ENCODE results near the gene MAN1A1. TPM values are rescaled to one million over a fixed set of nuclear protein-coding genes. Genes with fewer than 3 reads are reported as not detected.
A peak's percentile ranks its signal among the peaks of the same experiment; 100 is the strongest.

The MAN1A1 gene
- polyA plus RNA-seq, 3 donors = 11.0 to 20.4 (median 16.1) TPM

GRCh38 chr6:119311514-119312142 lies 37.9 kb downstream of the MAN1A1 start:
- Mint-ChIP-seq H3K27me3 (ENCODE audit: low read depth in 3 of 3) (peaks cover 0 to 2% (median 1%) of the 10 kb centered on the region in 3 donors), H3K4me1 (peaks cover 69% of the 10 kb centered on the region), H3K9me3 (no peaks in the 10 kb centered on the region), H3K36me3 (peaks cover 3 to 9% of the 10 kb centered on the region in 2 donors), H3K27ac (peak overlapping the region in 4 of 7 donors; percentile 14 to 96 (median 45)), H3K4me3 (peak overlapping the region in 1 of 2 donors; percentile 13)
- Histone ChIP-seq H3K4me3 (replicated peaks in 1 of 3; ENCODE audit: low read depth in 2 of 3, low read length in 3 of 3) (no peak overlapping the region), H3K4me2 (replicated peaks; ENCODE audit: extremely low read depth, low read length, poor library complexity, severe bottlenecking) (no peak overlapping the region), H3K9ac (ENCODE audit: insufficient read depth, low read length, poor library complexity, severe bottlenecking) (no peak overlapping the region), H3K36me3 (replicated peaks in 1 of 2; ENCODE audit: control insufficient read depth in 1 of 2, insufficient read depth in 2 of 2, low read length in 2 of 2) (peaks cover 0 to 2% of the 10 kb centered on the region in 2 donors), H2AFZ (ENCODE audit: insufficient read depth, low read depth, low read length, poor library complexity, severe bottlenecking) (no peak overlapping the region), H3K79me2 (ENCODE audit: insufficient read depth, low read length) (peaks cover 40% of the 10 kb centered on the region), H3K27ac (ENCODE audit: low read depth in 1 of 2, low read length in 2 of 2) (no peak overlapping the region), H3K27me3 (ENCODE audit: control insufficient read depth in 2 of 2, insufficient read depth in 2 of 2, low read length in 2 of 2) (no peaks in the 10 kb centered on the region), H4K20me1 (ENCODE audit: insufficient read depth, low read length) (peaks cover 10% of the 10 kb centered on the region), H3K9me3 (replicated peaks in 1 of 2; ENCODE audit: control insufficient read depth in 1 of 2, insufficient read depth in 1 of 2, low read length in 2 of 2) (no peaks in the 10 kb centered on the region), H3K4me1 (ENCODE audit: control insufficient read depth in 1 of 2, insufficient read depth in 2 of 2, low read length in 2 of 2) (peaks cover 52 to 77% of the 10 kb centered on the region in 2 donors)
- no peak for DNase-seq
- intact Hi-C loops (cut with micrococcal nuclease) = loop anchor here (2.0 to 5.0 kb wide), 2 partner anchors 29 to 36 kb away; partner anchors contain the start of gene MAN1A1 (in 1 of the 2)
- no peak for TF ChIP-seq CTCF (IDR thresholded peaks at IDR 0.05)
- WGBS (ENCODE audit: insufficient coverage) = 82% methylated on average over 5 of the region's 8 CpGs

- peaks cover 10% of the 10 kb centered on the region for H4K20me1 ChIP-seq (ENCODE audit: insufficient read depth, low read length)
- H2AFZ ChIP-seq (ENCODE audit: insufficient read depth, low read depth, low read length, poor library complexity, severe bottlenecking) = no peak overlapping the region
- H3K36me3 ChIP-seq (replicated peaks in 1 of 2; ENCODE audit: control insufficient read depth in 1 of 2, insufficient read depth in 2 of 2, low read length in 2 of 2) = peaks cover 6 to 12% of the 10 kb centered on the region in 2 donors
- H3K4me3 ChIP-seq (replicated peaks in 1 of 3; ENCODE audit: low read depth in 2 of 3, low read length in 3 of 3) = peak overlapping the region in 1 of 3 experiments; percentile 22
- H3K4me2 ChIP-seq (replicated peaks; ENCODE audit: extremely low read depth, low read length, poor library complexity, severe bottlenecking) = peak overlapping the region; percentile 51
- Mint-ChIP-seq H3K36me3 (peaks cover 4 to 14% of the 10 kb centered on the region in 2 donors), H3K9me3 (no peaks in the 10 kb centered on the region), H3K27ac (peak overlapping the region; percentile 79 to 96 (median 91)), H3K4me1 (peaks cover 69% of the 10 kb centered on the region), H3K27me3 (ENCODE audit: low read depth in 3 of 3) (peaks cover 0 to 2% (median 1%) of the 10 kb centered on the region in 3 donors), H3K4me3 (peak overlapping the region in 1 of 2 donors; percentile 53)
- no peaks in the 10 kb centered on the region for H3K27me3 ChIP-seq (ENCODE audit: control insufficient read depth in 2 of 2, insufficient read depth in 2 of 2, low read length in 2 of 2)
- peaks cover 45% of the 10 kb centered on the region for H3K79me2 ChIP-seq (ENCODE audit: insufficient read depth, low read length)
- H3K9ac ChIP-seq (ENCODE audit: insufficient read depth, low read length, poor library complexity, severe bottlenecking) = no peak overlapping the region
- DNase-seq = peak; percentile 60 to 75 (median 74)
- H3K9me3 ChIP-seq (replicated peaks in 1 of 2; ENCODE audit: control insufficient read depth in 1 of 2, insufficient read depth in 1 of 2, low read length in 2 of 2) = no peaks in the 10 kb centered on the region
- H3K4me1 ChIP-seq (ENCODE audit: control insufficient read depth in 1 of 2, insufficient read depth in 2 of 2, low read length in 2 of 2) = peaks cover 52 to 77% of the 10 kb centered on the region in 2 donors
- intact Hi-C loops (cut with micrococcal nuclease) = loop anchor here (2.0 to 5.0 kb wide), 2 partner anchors 30 to 37 kb away; partner anchors contain the start of gene MAN1A1 (in 1 of the 2)
- no peak for TF ChIP-seq CTCF (IDR thresholded peaks at IDR 0.05)
- no CpG with 5 or more reads among the region's 8 CpGs for WGBS (ENCODE audit: insufficient coverage)
- H3K27ac ChIP-seq (ENCODE audit: low read depth in 1 of 2, low read length in 2 of 2) = peak overlapping the region; percentile 60 to 70
Observed at GRCh38 chr6:119310486-119311036, 39.0 kb downstream of the MAN1A1 start.

Measured in CD14-positive monocyte (primary cell).